GM21737 (cell line): ENCODE measurements around the gene CDH1.
"Not testable (repeated sequence)": the region's sequence is repeated elsewhere in the genome, so short reads cannot be mapped to it uniquely, and the experiment has no call there.

Experiments used
- ATAC-seq: cut with Tn5 transposase; IDR thresholded peaks from one replicate; pipeline ENCODE4 v1.9.1; 2021; ENCODE audit warnings: mild to moderate bottlenecking, moderate library complexity; ENCODE audit not compliant: unreplicated experiment

CDH1 gene

DNA sequence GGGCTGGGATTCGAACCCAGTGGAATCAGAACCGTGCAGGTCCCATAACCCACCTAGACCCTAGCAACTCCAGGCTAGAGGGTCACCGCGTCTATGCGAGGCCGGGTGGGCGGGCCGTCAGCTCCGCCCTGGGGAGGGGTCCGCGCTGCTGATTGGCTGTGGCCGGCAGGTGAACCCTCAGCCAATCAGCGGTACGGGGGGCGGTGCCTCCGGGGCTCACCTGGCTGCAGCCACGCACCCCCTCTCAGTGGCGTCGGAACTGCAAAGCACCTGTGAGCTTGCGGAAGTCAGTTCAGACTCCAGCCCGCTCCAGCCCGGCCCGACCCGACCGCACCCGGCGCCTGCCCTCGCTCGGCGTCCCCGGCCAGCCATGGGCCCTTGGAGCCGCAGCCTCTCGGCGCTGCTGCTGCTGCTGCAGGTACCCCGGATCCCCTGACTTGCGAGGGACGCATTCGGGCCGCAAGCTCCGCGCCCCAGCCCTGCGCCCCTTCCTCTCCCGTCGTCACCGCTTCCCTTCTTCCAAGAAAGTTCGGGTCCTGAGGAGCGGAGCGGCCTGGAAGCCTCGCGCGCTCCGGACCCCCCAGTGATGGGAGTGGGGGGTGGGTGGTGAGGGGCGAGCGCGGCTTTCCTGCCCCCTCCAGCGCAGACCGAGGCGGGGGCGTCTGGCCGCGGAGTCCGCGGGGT lies at the start of gene CDH1:
CDH1 (plus strand) TSS at position 247 of the 684 bp plus-strand sequence; CDS start at position 371, 124 bp downstream.
- no peak for ATAC-seq

DNA sequence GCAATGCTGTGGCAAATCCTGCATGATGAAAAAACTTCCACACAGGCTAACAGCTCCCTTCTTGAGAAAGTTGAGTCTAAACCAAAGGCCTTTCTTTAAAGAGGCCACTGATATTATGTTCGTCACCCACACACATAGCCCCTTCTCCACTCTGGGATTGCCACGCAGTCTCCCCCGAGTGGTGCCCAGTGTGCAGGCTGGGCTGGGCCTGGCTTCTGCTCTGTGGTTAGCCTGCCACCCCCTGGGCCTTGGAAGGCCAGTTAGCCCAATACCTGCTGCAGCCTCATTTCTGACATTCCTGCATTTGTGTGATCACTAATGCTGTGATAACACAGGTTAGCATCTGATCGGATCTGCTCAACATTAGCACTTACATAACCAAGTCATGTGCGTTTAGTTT lies 47.2 kb upstream of the CDH1 start:
- ATAC-seq = no peak

DNA sequence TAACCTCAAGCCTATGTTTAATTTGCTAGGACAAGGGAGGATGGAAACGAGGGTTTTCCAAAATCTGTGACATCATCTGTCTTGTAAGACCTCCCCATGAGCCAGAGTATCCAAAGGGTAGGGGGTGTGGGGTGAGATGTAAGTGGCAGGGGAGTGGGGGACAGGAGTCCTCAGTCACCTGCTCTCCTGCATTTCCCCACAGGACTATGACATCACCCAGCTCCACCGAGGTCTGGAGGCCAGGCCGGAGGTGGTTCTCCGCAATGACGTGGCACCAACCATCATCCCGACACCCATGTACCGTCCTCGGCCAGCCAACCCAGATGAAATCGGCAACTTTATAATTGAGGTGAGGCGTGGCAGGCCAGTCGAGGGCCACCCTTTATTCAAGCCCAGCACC lies 41.5 kb upstream of the CDH1 start:
- ATAC-seq = no peak

DNA sequence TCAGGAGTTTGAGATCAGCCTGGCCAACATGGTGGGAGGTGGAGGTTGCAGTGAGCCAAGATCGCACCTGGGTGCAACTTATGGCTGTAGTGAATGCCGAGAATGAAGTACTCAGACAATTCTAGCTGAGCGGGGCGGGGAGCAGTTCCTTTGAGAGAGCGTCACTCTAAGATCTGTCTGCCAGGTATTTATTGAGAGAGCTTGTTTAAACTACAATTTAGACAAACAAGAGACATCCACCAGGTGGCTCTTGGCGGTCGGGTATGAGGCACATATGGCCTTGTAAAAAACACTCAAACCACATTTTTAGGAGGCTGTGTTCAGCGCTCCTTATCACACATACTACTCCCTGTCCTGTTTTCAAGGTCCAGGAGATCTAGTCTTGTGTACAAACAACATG lies 40.6 kb upstream of the CDH1 start:
- no peak for ATAC-seq

DNA sequence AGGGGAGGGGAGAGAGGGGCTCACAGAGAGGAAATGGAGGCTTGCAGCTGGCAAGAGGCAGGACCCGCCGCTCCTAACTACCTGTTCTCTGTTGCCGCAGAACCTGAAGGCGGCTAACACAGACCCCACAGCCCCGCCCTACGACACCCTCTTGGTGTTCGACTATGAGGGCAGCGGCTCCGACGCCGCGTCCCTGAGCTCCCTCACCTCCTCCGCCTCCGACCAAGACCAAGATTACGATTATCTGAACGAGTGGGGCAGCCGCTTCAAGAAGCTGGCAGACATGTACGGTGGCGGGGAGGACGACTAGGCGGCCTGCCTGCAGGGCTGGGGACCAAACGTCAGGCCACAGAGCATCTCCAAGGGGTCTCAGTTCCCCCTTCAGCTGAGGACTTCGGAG lies 39.0 kb upstream of the CDH1 start:
- no peak for ATAC-seq

DNA sequence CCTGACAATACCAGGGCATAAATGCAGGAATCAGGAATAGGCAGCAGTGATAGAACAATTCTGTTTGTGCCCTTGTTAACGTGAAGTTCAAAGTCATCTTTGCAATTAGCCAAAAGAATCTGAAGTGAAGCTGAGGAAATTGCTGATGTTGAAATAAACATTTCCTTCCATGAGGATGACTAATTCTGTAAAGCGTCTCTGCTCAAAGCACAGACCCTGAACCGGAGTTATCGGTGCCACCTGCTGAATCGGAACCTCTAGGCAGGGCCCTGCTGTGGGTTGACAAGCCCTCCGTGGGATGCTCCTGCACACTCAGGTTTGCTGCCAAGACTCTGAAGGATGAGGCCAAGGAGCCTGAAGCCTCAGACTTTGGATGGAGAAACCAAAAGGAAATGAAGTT lies 37.0 kb upstream of the CDH1 start:
- ATAC-seq = no peak

DNA sequence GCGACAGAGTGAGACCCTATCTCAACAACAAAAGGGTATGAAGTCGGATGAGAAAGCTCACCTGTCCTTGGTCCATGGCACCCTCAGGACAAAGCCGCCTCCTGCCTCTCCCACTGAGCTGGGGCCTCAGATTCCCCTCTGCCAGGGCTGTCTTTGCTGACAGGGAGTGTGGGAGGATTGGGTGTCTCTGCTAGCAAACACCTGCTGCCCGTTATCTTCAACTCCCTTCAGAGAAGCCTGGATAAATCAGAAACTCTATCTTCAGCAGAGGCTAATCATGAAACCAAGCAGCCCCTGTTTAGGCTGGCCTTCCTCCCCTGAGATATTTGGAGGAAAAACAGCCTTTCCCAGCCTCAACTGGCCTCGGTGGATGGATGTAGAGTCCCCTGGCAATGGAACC lies 36.3 kb upstream of the CDH1 start:
- ATAC-seq = no peak

DNA sequence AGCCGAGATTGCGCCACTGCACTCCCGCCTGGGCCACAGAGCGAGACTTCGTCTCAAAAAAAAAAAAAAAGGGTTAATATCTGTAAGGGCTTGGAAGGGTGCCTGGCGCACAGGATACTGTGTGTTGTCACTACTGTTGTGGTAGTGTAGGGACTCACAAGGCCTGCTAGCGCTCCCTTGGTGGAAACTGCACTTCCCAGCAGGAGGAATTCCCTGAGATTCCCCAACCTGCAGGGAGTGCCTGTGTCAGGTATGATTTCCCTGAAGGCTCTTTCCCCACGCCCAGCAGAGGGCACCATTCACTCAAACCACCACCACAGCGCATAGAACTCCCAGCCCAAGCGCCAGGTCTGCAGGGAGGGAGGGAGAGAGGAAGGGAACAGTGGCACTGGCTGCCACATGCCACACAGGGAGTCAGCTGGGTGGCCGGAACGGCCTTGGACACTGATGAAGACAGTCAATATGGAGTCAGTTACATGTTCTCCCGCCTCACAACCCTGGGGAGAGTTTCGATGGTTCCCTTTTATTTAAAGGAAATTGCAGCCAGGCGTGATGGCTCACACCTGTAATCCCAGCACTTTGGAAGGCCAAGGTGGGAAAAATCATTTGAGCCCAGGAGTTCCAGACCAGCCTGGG lies 32.7 kb upstream of the CDH1 start:
- ATAC-seq = no peak

DNA sequence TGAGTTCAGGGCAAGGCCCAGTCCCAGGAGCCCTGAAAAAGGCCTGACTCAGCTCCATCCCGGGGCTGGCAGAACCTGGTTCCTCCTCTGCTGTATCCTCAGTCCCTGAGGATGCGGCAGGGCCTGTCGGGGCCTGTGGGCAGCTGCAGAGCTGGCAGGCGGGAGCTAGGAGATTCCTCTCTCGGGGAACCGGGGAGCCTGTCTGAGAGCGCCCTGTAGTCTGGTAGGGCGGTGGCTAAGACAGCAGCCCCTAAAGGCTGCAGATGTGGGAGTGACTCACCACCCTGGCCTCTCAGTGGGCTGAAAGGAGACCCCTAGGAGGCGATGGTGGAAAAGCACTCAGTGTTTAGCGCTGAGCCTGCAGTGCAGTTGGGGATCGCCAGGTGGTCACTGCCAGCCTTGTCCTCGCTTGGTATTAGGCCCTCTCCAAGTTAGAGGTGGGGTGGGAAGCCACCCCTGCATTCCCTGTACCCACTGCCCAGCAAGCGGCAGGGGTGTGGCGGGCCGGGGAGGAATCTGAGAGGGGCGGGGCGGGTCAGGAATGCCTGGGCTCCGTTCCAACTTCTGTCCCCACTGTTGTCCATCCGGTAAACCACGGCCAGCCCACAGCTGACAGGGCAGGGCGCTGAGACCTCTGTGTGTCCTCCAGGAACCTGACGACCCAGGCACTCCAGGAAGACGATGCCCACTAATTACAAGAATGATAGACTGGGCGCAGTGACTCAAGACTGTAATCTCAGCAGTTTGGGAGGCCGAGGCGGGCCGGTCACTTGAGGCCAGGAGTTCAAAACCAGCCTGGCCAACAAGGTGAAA lies 29.5 kb upstream of the CDH1 start:
- no peak for ATAC-seq

DNA sequence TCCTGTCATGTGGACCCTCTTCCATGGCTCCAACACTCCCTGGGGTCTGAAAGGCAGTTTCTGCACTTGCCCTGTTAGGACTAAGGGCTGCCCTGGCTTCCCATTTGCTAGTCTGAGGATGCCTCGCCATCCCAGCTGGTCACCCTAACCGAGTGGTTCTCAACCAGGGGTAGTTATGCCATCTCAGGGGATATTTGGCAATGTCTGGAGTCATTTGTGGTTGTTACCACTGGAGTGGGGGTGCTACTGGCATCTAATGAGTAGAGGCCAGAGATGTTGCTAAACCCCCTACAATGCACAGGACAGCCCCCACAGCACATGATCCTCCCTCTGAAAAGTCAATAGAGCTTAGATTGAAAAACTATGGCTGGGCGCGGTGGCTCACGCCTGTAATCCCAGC lies 26.9 kb upstream of the CDH1 start:
- ATAC-seq = no peak

DNA sequence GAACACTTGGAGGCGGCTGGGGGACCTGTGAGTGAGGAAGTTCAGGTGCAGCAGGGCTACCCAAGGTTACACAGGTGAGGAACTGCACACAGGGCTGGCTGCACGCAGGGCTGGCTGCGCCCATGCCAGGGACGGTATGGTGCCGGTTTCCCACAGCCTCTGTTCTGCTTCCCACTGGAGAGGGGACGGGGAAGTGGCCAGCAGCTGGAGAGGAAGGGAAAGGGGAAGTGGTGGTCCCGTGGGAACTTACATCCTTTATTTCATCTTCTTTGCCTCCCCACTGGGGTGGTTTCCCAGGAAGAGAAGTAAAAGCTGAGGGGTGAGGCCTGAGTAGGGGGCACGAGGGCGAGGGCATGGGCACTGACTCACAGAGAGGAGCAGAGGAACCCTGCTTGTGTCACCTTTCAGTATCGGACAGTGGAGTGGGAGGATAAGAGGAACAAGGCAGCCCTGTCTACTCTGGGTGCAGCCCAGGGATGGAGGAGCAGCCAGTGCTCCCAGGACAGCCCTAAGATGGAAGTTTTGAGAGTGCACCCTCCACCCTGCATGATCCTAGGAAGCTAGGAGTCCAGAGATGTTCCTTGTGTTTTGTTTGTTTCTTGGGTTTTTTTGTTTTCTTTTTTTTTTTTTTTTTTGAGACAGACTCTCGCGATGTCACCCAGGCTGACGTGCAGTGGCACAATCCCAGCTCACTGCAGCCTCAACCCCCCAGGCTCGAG lies 25.5 kb upstream of the CDH1 start:
- no peak for ATAC-seq

DNA sequence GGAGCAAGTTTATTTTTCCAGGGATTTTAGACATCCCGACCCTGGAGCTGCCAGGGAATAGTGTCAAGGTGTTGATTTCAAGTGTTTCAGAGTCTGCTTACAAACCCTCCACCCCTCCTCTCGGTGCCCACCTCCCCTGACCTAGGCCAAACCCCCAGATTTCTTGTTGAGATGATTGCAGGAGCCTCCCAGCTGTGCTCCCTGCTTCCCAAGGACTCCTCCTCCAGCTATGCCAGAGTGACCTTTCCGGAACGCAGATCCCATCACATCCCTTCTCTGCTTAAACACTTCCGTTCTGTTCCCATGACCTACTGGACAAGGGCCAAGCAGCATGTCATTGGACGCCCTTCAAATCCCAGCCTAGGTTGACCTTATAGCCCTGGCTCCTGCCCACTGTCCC lies 23.7 kb upstream of the CDH1 start:
- no peak for ATAC-seq

DNA sequence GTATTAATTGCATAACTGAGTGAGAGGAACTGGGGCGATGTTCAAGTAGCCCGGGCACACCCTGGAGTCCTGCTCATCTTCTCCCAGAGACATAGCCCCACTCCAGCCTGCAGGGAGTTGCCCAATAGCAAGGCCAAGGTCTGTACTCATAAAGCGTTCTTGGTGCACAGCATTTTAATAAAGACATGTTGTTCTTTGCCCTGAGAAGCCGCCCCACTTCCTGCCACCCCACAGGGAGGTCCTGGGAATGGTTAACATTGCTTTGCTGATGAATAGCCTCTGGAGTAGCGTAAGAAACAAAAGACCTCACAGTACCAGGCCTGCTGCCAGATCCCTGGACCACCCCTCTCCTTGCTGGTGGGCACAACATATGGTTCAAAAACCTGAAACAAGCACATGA lies 21.6 kb upstream of the CDH1 start:
- no peak for ATAC-seq

DNA sequence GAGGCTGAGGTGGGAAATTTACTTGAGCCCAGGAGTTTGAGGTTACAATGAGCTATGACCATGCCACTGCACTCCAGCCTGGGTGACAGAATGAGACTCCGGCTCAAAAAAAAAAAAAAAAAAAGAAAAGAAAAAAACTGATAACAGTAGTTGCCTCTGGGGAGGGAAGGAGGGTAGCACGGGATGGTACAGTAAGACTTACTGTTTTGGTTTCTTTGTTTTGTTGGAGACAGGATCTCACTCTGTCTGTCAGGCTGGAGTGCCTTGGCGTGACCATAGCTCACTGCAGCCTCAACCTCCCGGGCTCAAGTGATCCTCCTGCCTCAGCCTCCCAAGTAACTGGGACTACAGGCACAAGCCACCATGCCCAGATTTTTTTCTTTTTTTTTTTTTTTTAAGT lies 20.6 kb upstream of the CDH1 start:
- ATAC-seq = not testable (repeated sequence)

DNA sequence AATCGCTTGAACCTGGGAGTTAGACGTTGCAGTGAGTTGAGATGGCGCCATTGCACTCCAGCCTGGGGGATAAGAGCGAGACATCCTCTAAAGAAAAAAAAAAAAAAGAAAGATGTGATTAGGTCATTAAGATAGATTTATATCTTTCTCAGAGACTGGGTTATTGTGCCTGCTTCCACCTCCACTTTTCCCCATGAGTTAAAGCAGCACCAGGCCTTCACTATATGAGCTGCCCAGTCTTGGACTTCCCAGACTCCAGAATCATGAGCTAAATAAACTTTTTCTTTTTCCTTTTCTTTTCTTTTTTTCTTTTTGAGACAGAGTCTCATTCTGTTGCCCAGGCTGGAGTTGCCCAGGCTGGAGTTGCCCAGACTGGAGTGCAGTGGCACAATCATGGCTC lies 19.4 kb upstream of the CDH1 start:
- no peak for ATAC-seq

DNA sequence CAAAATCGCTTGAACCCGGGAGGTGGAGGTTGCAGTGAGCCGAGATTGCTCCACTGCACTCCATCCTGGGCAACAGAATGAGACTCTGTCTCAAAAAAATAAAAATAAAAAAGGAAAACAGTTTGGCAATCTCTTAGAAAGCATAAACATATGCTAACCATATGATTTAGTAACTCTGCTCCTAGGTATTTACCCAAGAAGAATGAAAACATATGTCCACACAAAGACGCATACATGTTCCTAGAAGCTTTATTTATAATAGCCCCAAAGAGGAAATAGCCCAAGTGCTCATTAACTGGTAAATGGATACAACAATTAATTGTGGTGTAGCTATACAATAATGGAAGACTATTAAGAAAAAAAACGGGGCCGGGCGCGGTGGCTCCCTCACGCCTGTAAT lies 18.5 kb upstream of the CDH1 start:
- no peak for ATAC-seq

DNA sequence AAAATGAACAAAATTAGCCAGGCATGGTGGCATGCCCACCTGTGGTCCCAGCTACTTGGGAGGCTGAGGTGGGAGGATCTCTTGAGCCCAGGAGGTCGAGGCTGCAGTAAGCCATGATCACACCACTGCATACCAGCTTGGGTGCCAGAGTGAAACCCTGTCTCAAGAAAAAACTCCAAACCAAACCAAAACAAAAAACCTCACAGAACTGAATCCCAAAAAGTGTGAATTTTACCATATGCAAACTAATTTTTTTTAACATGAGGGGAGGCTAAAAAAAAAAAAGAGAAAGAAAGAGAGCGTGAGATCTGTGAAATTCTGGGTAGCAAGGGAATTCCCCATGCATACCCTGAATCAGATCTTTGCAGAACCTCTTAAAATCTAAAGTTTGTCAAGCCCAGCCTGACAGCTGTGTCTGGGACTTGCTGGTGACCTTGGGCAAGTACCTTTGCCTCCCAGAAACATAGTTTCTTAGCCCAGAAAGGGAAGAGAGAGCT lies 17.1 kb upstream of the CDH1 start:
- ATAC-seq = peak; percentile 70

DNA sequence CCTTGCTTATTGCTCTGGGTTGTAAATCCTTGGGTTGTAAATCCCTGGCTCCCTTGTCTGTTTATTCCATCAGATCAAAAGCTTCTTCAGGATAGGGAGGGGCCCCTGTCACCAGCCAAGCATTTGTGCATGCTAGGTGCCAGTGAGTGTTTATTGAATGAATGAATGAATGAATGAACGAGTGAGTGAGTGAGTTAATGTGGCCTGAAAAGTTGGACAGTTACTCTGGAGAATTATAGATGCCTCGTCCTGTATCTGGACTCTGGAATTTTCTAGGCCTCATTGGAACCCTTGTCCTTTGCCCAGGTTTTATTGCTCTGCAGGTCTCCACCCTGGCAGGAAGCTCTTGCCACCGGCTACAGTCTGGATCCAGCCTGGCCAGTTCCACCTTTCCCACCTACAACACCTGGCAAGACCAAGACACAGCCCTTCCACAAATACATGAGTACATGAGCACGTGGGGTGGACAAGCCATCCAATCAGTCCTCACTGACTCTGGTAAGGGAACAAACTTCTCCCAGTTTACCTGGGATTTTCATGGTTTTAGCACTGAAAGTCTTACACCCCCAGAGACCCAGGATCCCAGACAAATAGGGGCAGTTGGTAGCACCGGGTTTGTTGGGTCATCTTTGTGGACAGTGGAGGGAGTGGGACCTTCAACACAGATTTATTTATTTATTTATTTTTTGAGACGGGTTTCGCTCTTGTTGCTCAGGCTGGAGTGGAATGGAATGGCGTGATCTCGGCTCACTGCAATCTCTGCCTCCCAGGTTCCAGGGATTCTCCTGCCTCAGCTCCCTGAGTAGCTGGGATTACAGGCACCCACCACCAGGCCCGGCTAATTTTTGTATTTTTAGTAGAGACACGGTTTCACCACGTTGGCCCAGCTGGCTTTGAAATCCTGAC lies 14.7 kb upstream of the CDH1 start:
- no peak for ATAC-seq

DNA sequence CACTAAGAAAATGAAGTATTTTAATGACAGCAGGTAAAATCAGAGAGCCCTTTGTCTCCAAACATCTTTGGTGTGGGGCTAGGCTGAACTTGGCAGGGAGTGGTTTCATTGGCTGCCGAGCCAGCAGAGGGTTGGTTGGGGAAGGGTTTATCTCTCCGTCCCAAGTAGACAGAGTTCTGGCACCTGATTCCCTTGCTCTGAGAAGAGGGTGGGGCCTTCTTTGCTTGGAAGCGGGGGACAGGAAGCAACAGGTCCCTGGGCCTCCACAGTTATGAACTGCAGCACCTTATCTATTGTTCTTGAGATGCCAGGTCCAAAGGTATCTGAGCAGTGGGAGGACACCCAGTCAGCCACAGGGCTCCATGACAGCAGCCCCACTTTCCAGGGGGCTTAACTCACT lies 12.3 kb upstream of the CDH1 start:
- ATAC-seq = no peak

DNA sequence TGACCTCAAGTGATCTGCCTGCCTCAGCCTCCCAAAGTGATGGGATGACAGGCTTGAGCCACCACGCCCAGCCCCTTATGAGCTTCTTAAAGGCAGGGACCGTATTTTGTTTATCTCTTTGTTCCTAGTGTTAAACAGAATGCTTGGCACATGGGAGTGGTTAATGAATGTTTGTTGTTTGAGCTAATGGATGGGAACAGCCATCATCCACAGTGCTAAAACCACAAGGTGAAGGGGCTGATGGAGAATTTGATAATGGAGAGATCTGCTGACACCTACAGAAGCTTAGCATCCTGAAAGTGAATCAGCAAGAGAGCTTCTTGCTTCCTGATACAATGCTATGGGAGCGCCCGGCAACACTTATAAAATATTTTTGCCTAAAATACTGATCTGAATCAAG lies 8.6 kb upstream of the CDH1 start:
- no peak for ATAC-seq
